MM.1S (cell line): ENCODE measurements around the gene COX10.

Source experiments
- DNase-seq: peaks from one replicate; pipeline ENCODE4 v3.0.0-alpha.2; 2015
- H2AFZ ChIP-seq: fragments of 300-600 bp; sonication (generic); 2 replicates; pipeline ENCODE4 v1.6.0; 2016; ENCODE audit warnings: antibody characterized with exemption, low read length
- H3F3A ChIP-seq: fragments of 300-600 bp; sonication (generic); 2 replicates; pipeline ENCODE4 v1.6.1; 2016; ENCODE audit warnings: mild to moderate bottlenecking, antibody characterized with exemption, low read length, moderate library complexity, mixed read lengths; ENCODE audit not compliant: insufficient read depth
- H3K27ac ChIP-seq: fragments of 300-600 bp; sonication (generic); 2 replicates; pipeline ENCODE4 v1.5.1; 2016; ENCODE audit warnings: mild to moderate bottlenecking, low read length
- H3K27me3 ChIP-seq: fragments of 300-600 bp; sonication (generic); replicated peaks from 2 replicates; pipeline ENCODE4 v1.6.0; 2016; ENCODE audit warnings: low read length; ENCODE audit not compliant: insufficient read depth
- H3K36me3 ChIP-seq: fragments of 300-600 bp; sonication (generic); replicated peaks from 2 replicates; pipeline ENCODE4 v1.6.1; 2016; ENCODE audit warnings: mild to moderate bottlenecking, low read length, mixed read lengths; ENCODE audit not compliant: insufficient read depth
- H3K4me1 ChIP-seq: fragments of 300-600 bp; sonication (generic); 2 replicates; pipeline ENCODE4 v1.6.1; 2016; ENCODE audit warnings: low read length, mixed read lengths
- H3K4me2 ChIP-seq: fragments of 300-600 bp; sonication (generic); 2 replicates; pipeline ENCODE4 v1.6.0; 2016; ENCODE audit warnings: low read depth, low read length
- H3K4me3 ChIP-seq: fragments of 300-600 bp; sonication (generic); 2 replicates; pipeline ENCODE4 v1.5.1; 2016; ENCODE audit warnings: low read length, mixed read lengths
- H3K79me2 ChIP-seq: fragments of 300-600 bp; sonication (generic); 2 replicates; pipeline ENCODE4 v1.6.1; 2016; ENCODE audit warnings: mixed run types, low read length, mixed read lengths
- H3K9ac ChIP-seq: fragments of 300-600 bp; sonication (generic); 2 replicates; pipeline ENCODE4 v1.6.1; 2016; ENCODE audit warnings: low read length, mixed read lengths
- H3K9me2 ChIP-seq: fragments of 300-600 bp; sonication (generic); replicated peaks from 2 replicates; pipeline ENCODE4 v1.6.1; 2016; ENCODE audit warnings: mild to moderate bottlenecking, low read length, mixed read lengths; ENCODE audit not compliant: insufficient read depth
- H3K9me3 ChIP-seq: fragments of 300-600 bp; sonication (generic); replicated peaks from 2 replicates; pipeline ENCODE4 v1.6.1; 2016; ENCODE audit warnings: mild to moderate bottlenecking, low read length, mixed read lengths; ENCODE audit not compliant: insufficient read depth
- H4K20me1 ChIP-seq: fragments of 300-600 bp; sonication (generic); 2 replicates; pipeline ENCODE4 v1.6.1; 2016; ENCODE audit warnings: mild to moderate bottlenecking, low read length, moderate library complexity, mixed read lengths; ENCODE audit not compliant: insufficient read depth
- EZH2 ChIP-seq: fragments of 300-600 bp; sonication (generic); optimal IDR thresholded peaks from 2 replicates; pipeline ENCODE3; 2017; ENCODE audit warnings: low read depth, mild to moderate bottlenecking, antibody characterized with exemption, low read length, mixed read lengths
- EZH2phosphoT487 ChIP-seq: fragments of 300-600 bp; sonication (generic); IDR thresholded peaks from 2 replicates; pipeline ENCODE4 v1.6.1; 2018; ENCODE audit warnings: antibody characterized with exemption, low read length
- TF ChIP-seq, protein P1 (sequence below): fragments of 300-600 bp; sonication (generic); IDR thresholded peaks from 2 replicates; pipeline ENCODE4 v1.5.1; 2016; ENCODE audit warnings: antibody characterized with exemption, low read length, mixed read lengths

Gene COX10

DNA sequence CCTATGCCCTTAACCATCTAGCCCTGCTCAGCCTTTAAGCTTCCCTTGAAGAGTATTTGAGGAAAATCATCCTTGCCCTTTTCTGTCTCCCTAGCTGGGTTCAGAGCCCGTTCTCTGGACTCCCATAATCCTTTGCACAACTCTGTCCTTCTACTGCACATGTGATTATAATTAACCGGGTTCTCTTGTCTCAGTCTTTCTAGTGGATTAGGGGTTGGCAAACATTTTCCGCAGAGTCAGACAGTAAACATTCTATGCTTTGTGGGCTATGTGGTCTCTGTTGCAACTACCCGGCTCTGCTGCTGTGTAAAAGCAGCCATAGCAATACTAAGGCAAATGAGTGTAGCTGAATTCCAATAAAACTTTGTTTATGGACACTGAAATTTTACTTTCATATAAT is 87.4 kb downstream of the COX10 start:
- TF ChIP-seq EZH2 (no peak), EZH2phosphoT487 (no peak)
- TF ChIP-seq, protein P1, sequence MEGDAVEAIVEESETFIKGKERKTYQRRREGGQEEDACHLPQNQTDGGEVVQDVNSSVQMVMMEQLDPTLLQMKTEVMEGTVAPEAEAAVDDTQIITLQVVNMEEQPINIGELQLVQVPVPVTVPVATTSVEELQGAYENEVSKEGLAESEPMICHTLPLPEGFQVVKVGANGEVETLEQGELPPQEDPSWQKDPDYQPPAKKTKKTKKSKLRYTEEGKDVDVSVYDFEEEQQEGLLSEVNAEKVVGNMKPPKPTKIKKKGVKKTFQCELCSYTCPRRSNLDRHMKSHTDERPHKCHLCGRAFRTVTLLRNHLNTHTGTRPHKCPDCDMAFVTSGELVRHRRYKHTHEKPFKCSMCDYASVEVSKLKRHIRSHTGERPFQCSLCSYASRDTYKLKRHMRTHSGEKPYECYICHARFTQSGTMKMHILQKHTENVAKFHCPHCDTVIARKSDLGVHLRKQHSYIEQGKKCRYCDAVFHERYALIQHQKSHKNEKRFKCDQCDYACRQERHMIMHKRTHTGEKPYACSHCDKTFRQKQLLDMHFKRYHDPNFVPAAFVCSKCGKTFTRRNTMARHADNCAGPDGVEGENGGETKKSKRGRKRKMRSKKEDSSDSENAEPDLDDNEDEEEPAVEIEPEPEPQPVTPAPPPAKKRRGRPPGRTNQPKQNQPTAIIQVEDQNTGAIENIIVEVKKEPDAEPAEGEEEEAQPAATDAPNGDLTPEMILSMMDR, result no peak
- no peak overlapping the region for H3K27ac ChIP-seq
- no peaks in the 10 kb centered on the region for H3F3A ChIP-seq
- H2AFZ ChIP-seq, result no peak overlapping the region
- no peak overlapping the region for H3K4me3 ChIP-seq
- H4K20me1 ChIP-seq, result no peaks in the 10 kb centered on the region
- H3K27me3 ChIP-seq, result no peaks in the 10 kb centered on the region
- 0 out of 2 replicates have a peak, but pooled peaks cover 12% of the 10 kb centered on the region for H3K79me2 ChIP-seq
- no peak overlapping the region for H3K4me2 ChIP-seq
- no peaks in the 10 kb centered on the region for H3K9me3 ChIP-seq
- no peaks in the 10 kb centered on the region for H3K36me3 ChIP-seq
- no peaks in the 10 kb centered on the region for H3K9me2 ChIP-seq
- no peak overlapping the region for H3K9ac ChIP-seq
- no peak for DNase-seq
- no peaks in the 10 kb centered on the region for H3K4me1 ChIP-seq

DNA sequence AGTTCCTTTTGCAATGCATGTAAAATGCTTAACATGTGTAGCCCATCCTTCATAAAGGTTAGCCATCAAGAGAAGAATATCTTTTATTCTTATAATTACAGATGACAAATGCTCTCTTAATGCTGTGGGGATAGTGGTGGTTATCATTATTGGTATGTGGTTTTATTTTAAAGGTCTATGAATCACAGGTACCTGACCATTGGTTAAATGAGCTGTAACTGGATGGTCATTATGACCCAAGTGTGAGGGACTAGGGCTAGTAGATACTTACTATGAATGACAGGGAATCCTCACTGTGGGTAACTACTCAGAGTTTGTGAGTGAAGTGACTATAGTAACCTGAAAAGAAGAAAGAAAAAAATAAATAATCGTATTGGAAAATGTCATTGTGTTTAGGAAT is 88.5 kb downstream of the COX10 start:
- H3K4me3 ChIP-seq, result no peak overlapping the region
- H3K4me2 ChIP-seq, result no peak overlapping the region
- H3F3A ChIP-seq, result no peaks in the 10 kb centered on the region
- no peaks in the 10 kb centered on the region for H3K9me3 ChIP-seq
- TF ChIP-seq, protein P1, result no peak
- TF ChIP-seq EZH2phosphoT487 (no peak), EZH2 (no peak)
- H2AFZ ChIP-seq, result no peak overlapping the region
- H3K4me1 ChIP-seq, result no peaks in the 10 kb centered on the region
- DNase-seq, result no peak
- 0 out of 2 replicates have a peak, but pooled peaks cover 12% of the 10 kb centered on the region for H3K79me2 ChIP-seq
- H4K20me1 ChIP-seq, result no peaks in the 10 kb centered on the region
- H3K27me3 ChIP-seq, result no peaks in the 10 kb centered on the region
- H3K27ac ChIP-seq, result no peak overlapping the region
- no peaks in the 10 kb centered on the region for H3K36me3 ChIP-seq
- H3K9me2 ChIP-seq, result no peaks in the 10 kb centered on the region
- no peak overlapping the region for H3K9ac ChIP-seq

DNA sequence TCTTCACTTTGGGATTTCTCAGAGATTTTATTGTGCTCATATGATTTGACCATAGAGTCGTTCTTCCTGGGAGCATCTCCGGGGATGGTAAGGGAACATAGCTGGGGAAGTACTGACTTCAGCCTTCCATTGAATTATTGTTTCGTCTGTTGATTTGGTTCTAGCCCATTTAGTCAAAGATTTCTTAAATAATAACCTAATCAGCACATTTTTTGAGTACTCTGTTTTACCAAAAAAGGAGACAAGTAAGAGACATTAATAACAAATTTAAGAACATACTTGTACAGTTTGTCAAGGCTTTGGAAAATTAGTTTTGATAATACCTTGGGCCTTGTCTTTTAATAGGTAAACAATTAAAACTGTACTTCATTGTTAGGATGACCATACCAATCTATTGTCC is 89.4 kb downstream of the COX10 start:
- Histone ChIP-seq H4K20me1 (no peaks in the 10 kb centered on the region), H3K27ac (no peak overlapping the region)

More for the DNA sequence above, 89.4 kb downstream of the COX10 start:
- no peaks in the 10 kb centered on the region for H3K36me3 ChIP-seq
- no peak overlapping the region for H3K4me2 ChIP-seq
- no peaks in the 10 kb centered on the region for H3K27me3 ChIP-seq
- H3K79me2 ChIP-seq, result 0 out of 2 replicates have a peak, but pooled peaks cover 12% of the 10 kb centered on the region
- H3K4me3 ChIP-seq, result no peak overlapping the region
- H3K9me3 ChIP-seq, result no peaks in the 10 kb centered on the region
- no peak for DNase-seq
- TF ChIP-seq EZH2 (no peak), EZH2phosphoT487 (no peak)
- TF ChIP-seq, protein P1, result no peak
- no peaks in the 10 kb centered on the region for H3K9me2 ChIP-seq
- H2AFZ ChIP-seq, result no peak overlapping the region
- no peaks in the 10 kb centered on the region for H3K4me1 ChIP-seq
- no peak overlapping the region for H3K9ac ChIP-seq
- H3F3A ChIP-seq, result no peaks in the 10 kb centered on the region
